Endothelial cell of umbilical vein (primary cell): ENCODE data around the gene INMT. TPM values are rescaled to one million over a fixed set of nuclear protein-coding genes. Genes with fewer than 3 reads are reported as not detected.

Experiments used
- BruUV-seq: library from RNA; stranded (reverse); fragments of 400-500 nt; replicated peaks from 2 replicates; lab custom pipeline; 2021; lab: Mats Ljungman, UMichigan
- CTCF ChIA-PET: fragments of 300-600, 350-600 bp; sonication (Branson Sonifier 250); formaldehyde crosslinking; loops from one replicate; lab custom pipeline; 2021; ENCODE audit warnings: antibody characterized with exemption, inconsistent platforms; lab: Charles Lee
- POLR2A ChIA-PET: fragments of 300-600, 350-600 bp; sonication (Branson Sonifier 250); formaldehyde crosslinking; loops from one replicate; lab custom pipeline; 2021; ENCODE audit warnings: antibody characterized with exemption, inconsistent platforms; lab: Charles Lee
- DNase-seq: peaks from one replicate; pipeline ENCODE4 v3.0.0-alpha.2; 2011; ENCODE audit warnings: low read depth, low spot score
- FAIRE-seq: peaks from 2 replicates; lab custom pipeline; 2011; peaks lifted over from hg19 to GRCh38; lab: Jason Lieb, UNC
- H2AFZ ChIP-seq: 2 replicates; pipeline ENCODE4 v1.6.0; 2012; ENCODE audit warnings: low read depth, low read length, control low read depth, inconsistent platforms
- H3K27ac ChIP-seq: 2 replicates; pipeline ENCODE4 v1.5.1; 2011; ENCODE audit warnings: low read depth, mild to moderate bottlenecking, control low read depth, low read length, moderate library complexity; ENCODE audit not compliant: insufficient read depth
- H3K27me3 ChIP-seq, 2 experiments: 2 replicates each; pipeline versions ENCODE4 v1.6.0 to v1.6.1; 2011; ENCODE audit warnings: low read length in 2 of 2, mixed read lengths in 1 of 2; ENCODE audit not compliant: control insufficient read depth in 2 of 2, insufficient read depth in 2 of 2
- H3K36me3 ChIP-seq, 2 experiments: 2 replicates in 1 of 2; 3 replicates in 1 of 2; pipeline ENCODE4 v1.5.1; 2011; ENCODE audit warnings: low read length in 2 of 2, mild to moderate bottlenecking in 1 of 2, moderate library complexity in 1 of 2; ENCODE audit not compliant: control insufficient read depth in 2 of 2, insufficient read depth in 2 of 2; ENCODE audit errors: extremely low read depth in 1 of 2
- H3K4me1 ChIP-seq: 3 replicates; pipeline ENCODE4 v1.5.1; 2011; ENCODE audit warnings: mild to moderate bottlenecking, low read length; ENCODE audit not compliant: control insufficient read depth, insufficient read depth; ENCODE audit errors: extremely low read depth
- H3K4me2 ChIP-seq: 2 replicates; pipeline ENCODE4 v1.6.1; 2011; ENCODE audit warnings: low read length, control low read depth, mixed read lengths; ENCODE audit not compliant: insufficient read depth
- H3K4me3 ChIP-seq, 3 experiments: fragments of 200-600 bp in 1 of 3; sonication (generic), shearing (Covaris generic) in 1 of 3; replicated peaks in 1 of 3; 2 replicates each; pipeline ENCODE4 v1.5.1; 2011 to 2016; ENCODE audit warnings: control low read depth in 3 of 3, low read length in 3 of 3, mild to moderate bottlenecking in 2 of 3, inconsistent platforms in 1 of 3, low read depth in 1 of 3, moderate library complexity in 1 of 3; ENCODE audit not compliant: insufficient read depth in 1 of 3
- H3K79me2 ChIP-seq: 2 replicates; pipeline ENCODE4 v1.6.0; 2012; ENCODE audit warnings: low read length, inconsistent platforms; ENCODE audit not compliant: control insufficient read depth, insufficient read depth
- H3K9ac ChIP-seq: replicated peaks from 2 replicates; pipeline ENCODE3; 2011; ENCODE audit warnings: low read length, control low read depth; ENCODE audit not compliant: insufficient read depth; ENCODE audit errors: extremely low read depth
- H3K9me1 ChIP-seq: replicated peaks from 3 replicates; pipeline ENCODE4 v1.6.0; 2011; ENCODE audit warnings: mild to moderate bottlenecking, low read length; ENCODE audit not compliant: control insufficient read depth, insufficient read depth; ENCODE audit errors: extremely low read depth
- H3K9me3 ChIP-seq: replicated peaks from 2 replicates; pipeline ENCODE4 v1.5.1; 2012; ENCODE audit warnings: low read length, inconsistent platforms; ENCODE audit not compliant: control insufficient read depth, insufficient read depth
- H4K20me1 ChIP-seq: replicated peaks from 2 replicates; pipeline ENCODE3; 2011; ENCODE audit warnings: mild to moderate bottlenecking, low read length; ENCODE audit not compliant: control insufficient read depth, insufficient read depth; ENCODE audit errors: extremely low read depth
- CTCF ChIP-seq, 2 donors: IDR thresholded peaks; 1 replicate in 1 of 2; 2 replicates in 1 of 2; pipeline ENCODE4 v1.5.1; 2011; ENCODE audit warnings: low read length in 2 of 2, mild to moderate bottlenecking in 2 of 2, moderate library complexity in 2 of 2, control low read depth in 1 of 2, inconsistent platforms in 1 of 2, low read depth in 1 of 2; ENCODE audit not compliant: insufficient read depth in 1 of 2; ENCODE audit errors: extremely low read depth in 1 of 2
- EZH2 ChIP-seq: IDR thresholded peaks from 2 replicates; pipeline ENCODE4 v1.6.1; 2012; ENCODE audit warnings: borderline replicate concordance, low read depth, mild to moderate bottlenecking, moderate library complexity, low read length, inconsistent platforms; ENCODE audit not compliant: severe bottlenecking
- JUN ChIP-seq: IDR thresholded peaks from 2 replicates; pipeline ENCODE4 v1.6.1; 2011; ENCODE audit warnings: borderline replicate concordance, low read depth; ENCODE audit not compliant: insufficient read length, insufficient read depth
- MYC ChIP-seq: IDR thresholded peaks from one replicate; pipeline ENCODE4 v1.6.1; 2011; ENCODE audit warnings: mild to moderate bottlenecking, low read depth, low read length
- POLR2A ChIP-seq: IDR thresholded peaks from 2 replicates; pipeline ENCODE4 v1.6.1; 2012; ENCODE audit warnings: low read depth, mild to moderate bottlenecking, control low read depth, low read length
- dilution Hi-C: fragments of 300-500 bp; cut with MboI; formaldehyde crosslinking; loops from one replicate; pipeline ENCODE4 v1.15.0; 2019; ENCODE audit warnings: low sequenced_read_pairs; ENCODE audit not compliant: extremely low pct_ligation_motif_present
- intact Hi-C: fragments of 100-400 bp; cut with micrococcal nuclease; formaldehyde crosslinking; loops from one replicate; pipeline ENCODE4 v1.10.0; 2022
- polyA plus RNA-seq, 4 experiments: library from polyadenylated mRNA; depleted of rRNA in 3 of 4; stranded (reverse) in 3 of 4; unstranded in 1 of 4; fragments of >200 nt; gene quantifications; 2 replicates each; pipeline versions ENCODE4 v1.2.1 to v1.2.3, GENCODE V29; 2011 to 2012; ENCODE audit warnings: missing spikeins in 1 of 4
- total RNA-seq: library from RNA; stranded (reverse); gene quantifications from 2 replicates; pipeline ENCODE4 v1.2.3, GENCODE V29; 2021

The INMT gene
- total and polyA plus RNA-seq, 2 donors (not counting 3 experiments of a cell fraction or from before 2014, with no cell fraction given) = not detected

- no peaks in the 10 kb centered on the region for H3K79me2 ChIP-seq
- H3K4me2 ChIP-seq = no peak overlapping the region
- H3K4me3 ChIP-seq = no peak overlapping the region
- H3K9me3 ChIP-seq = no peaks in the 10 kb centered on the region
- dilution Hi-C loops (no loop called here), intact Hi-C loops (loop anchor here (1.0 to 5.0 kb wide), 3 partner anchors 232 to 466 kb away; no protein-coding TSS in a partner anchor)
- no peaks in the 10 kb centered on the region for H3K9me1 ChIP-seq
- H3K27ac ChIP-seq = no peak overlapping the region
- CTCF ChIA-PET = interaction anchor here (1.7 kb wide), 1 partner anchor 379 kb away, joined by 6 read pairs; no protein-coding TSS in a partner anchor
- FAIRE-seq (no peak), DNase-seq (no peak)
- BruUV-seq = no TSS peak
- no peak overlapping the region for H2AFZ ChIP-seq
- H3K27me3 ChIP-seq = peaks cover 0 to 3% of the 10 kb centered on the region in 2 experiments
- H4K20me1 ChIP-seq = no peaks in the 10 kb centered on the region
- no peaks in the 10 kb centered on the region for H3K4me1 ChIP-seq
- no peaks in the 10 kb centered on the region for H3K36me3 ChIP-seq
- H3K9ac ChIP-seq = no peak overlapping the region
- POLR2A ChIA-PET = no interaction called here
- no peak for TF ChIP-seq JUN
- TF ChIP-seq CTCF (IDR thresholded peaks at IDR 0.05; ENCODE audit: extremely low read depth in 1 of 2, insufficient read depth in 1 of 2, low read depth in 1 of 2, low read length in 2 of 2) = peak in 1 of 2 donors; percentile 14
- no peak for TF ChIP-seq EZH2
- no peak for TF ChIP-seq MYC
- TF ChIP-seq POLR2A = no peak
Measured at GRCh38 chr7:30743371-30744074, 8.4 kb upstream of the INMT start.
